22Rv1 (cell line): ENCODE data around the gene MAGI1.

Source experiments
- H3K27ac ChIP-seq: fragments of 450-650 bp; 2 replicates; pipeline ENCODE4 v1.5.1; 2017
- CTCF ChIP-seq: fragments of 450-650 bp; IDR thresholded peaks from 2 replicates; pipeline ENCODE4 v1.5.1; 2017; ENCODE audit warnings: mild to moderate bottlenecking
- ZFX ChIP-seq: fragments of 450-650 bp; IDR thresholded peaks from 2 replicates; pipeline ENCODE4 v1.6.1; 2017; ENCODE audit warnings: antibody characterized with exemption, borderline replicate concordance

MAGI1 gene

GRCh38 chr3:65627062-65627461 lies 411.7 kb downstream of the MAGI1 start:
- TF ChIP-seq ZFX, result no peak
- no peak for TF ChIP-seq CTCF

GRCh38 chr3:65625305-65625704 lies 413.4 kb downstream of the MAGI1 start:
- TF ChIP-seq CTCF (no peak), ZFX (no peak)
- no peak overlapping the region for H3K27ac ChIP-seq

More at GRCh38 chr3:65627062-65627461, 411.7 kb downstream of the MAGI1 start:
- no peak overlapping the region for H3K27ac ChIP-seq

GRCh38 chr3:65623362-65623761 lies 415.4 kb downstream of the MAGI1 start:
- no peak overlapping the region for H3K27ac ChIP-seq
- TF ChIP-seq ZFX (no peak), CTCF (no peak)

- no peak overlapping the region for H3K27ac ChIP-seq
- TF ChIP-seq CTCF (no peak), ZFX (no peak)
These were observed 418.8 kb downstream of the MAGI1 start for GRCh38 chr3:65619888-65620287.

GRCh38 chr3:65619451-65619881 lies 419.3 kb downstream of the MAGI1 start:
- no peak for TF ChIP-seq ZFX
- TF ChIP-seq CTCF, result no peak

GRCh38 chr3:65618599-65618998 lies 420.1 kb downstream of the MAGI1 start:
- TF ChIP-seq ZFX (no peak), CTCF (no peak)

More at GRCh38 chr3:65619451-65619881, 419.3 kb downstream of the MAGI1 start:
- no peak overlapping the region for H3K27ac ChIP-seq

GRCh38 chr3:65617787-65618186 lies 420.9 kb downstream of the MAGI1 start:
- no peak overlapping the region for H3K27ac ChIP-seq
- no peak for TF ChIP-seq ZFX
- TF ChIP-seq CTCF, result no peak

More at GRCh38 chr3:65618599-65618998, 420.1 kb downstream of the MAGI1 start:
- H3K27ac ChIP-seq, result no peak overlapping the region
